PC-3 (cell line): ENCODE results near the gene L1TD1.

ENCODE experiments used
- EZH2 ChIP-seq: fragments of 300-600 bp; sonication (generic); IDR thresholded peaks from one replicate; pipeline ENCODE4 v1.6.1; 2017; ENCODE audit warnings: antibody characterized with exemption, mild to moderate bottlenecking, low read length; ENCODE audit not compliant: unreplicated experiment
- EZH2phosphoT487 ChIP-seq: fragments of 300-600 bp; sonication (generic); IDR thresholded peaks from 2 replicates; pipeline ENCODE4 v1.6.1; 2018; ENCODE audit warnings: mild to moderate bottlenecking, antibody characterized with exemption, low read length, borderline replicate concordance
- TF ChIP-seq, protein P1 (sequence below): fragments of 300-600 bp; sonication (generic); conservative IDR thresholded peaks from 2 replicates; pipeline ENCODE4 v1.5.1; 2017; ENCODE audit warnings: antibody characterized with exemption, low read depth, mild to moderate bottlenecking, low read length

DNA sequence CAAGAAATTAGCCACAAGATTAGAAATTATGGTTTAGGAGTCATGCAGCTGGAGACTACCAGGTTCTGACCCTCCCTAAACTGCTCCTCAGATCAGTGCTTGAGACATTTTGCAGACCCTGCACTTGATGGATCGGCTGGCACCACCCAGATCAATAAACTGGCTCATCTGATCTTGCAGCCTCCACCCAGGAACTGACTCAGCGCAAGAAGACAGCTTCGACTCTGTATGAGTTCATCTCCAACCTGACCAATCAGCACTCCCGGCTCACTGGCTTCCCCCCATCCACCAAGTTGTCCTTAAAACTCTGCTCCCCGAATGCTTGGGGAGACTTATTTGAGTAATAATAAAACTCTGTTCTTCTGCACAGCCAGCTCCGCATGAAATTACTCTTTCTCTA, 40.0 kb downstream of the L1TD1 start:
- TF ChIP-seq, protein P1, sequence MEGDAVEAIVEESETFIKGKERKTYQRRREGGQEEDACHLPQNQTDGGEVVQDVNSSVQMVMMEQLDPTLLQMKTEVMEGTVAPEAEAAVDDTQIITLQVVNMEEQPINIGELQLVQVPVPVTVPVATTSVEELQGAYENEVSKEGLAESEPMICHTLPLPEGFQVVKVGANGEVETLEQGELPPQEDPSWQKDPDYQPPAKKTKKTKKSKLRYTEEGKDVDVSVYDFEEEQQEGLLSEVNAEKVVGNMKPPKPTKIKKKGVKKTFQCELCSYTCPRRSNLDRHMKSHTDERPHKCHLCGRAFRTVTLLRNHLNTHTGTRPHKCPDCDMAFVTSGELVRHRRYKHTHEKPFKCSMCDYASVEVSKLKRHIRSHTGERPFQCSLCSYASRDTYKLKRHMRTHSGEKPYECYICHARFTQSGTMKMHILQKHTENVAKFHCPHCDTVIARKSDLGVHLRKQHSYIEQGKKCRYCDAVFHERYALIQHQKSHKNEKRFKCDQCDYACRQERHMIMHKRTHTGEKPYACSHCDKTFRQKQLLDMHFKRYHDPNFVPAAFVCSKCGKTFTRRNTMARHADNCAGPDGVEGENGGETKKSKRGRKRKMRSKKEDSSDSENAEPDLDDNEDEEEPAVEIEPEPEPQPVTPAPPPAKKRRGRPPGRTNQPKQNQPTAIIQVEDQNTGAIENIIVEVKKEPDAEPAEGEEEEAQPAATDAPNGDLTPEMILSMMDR = no peak
- no peak for TF ChIP-seq EZH2phosphoT487
- no peak for TF ChIP-seq EZH2
